ENCODE measurements around the gene EPB42. TPM values are rescaled to one million over a fixed set of nuclear protein-coding genes. Genes with fewer than 3 reads are reported as not detected.
"Not testable (repeated sequence)": the region's sequence is repeated elsewhere in the genome, so short reads cannot be mapped to it uniquely, and the experiment has no call there.

EPB42 gene
- total RNA-seq, 1 donor from 2014 or later = 0.94 TPM

DNA sequence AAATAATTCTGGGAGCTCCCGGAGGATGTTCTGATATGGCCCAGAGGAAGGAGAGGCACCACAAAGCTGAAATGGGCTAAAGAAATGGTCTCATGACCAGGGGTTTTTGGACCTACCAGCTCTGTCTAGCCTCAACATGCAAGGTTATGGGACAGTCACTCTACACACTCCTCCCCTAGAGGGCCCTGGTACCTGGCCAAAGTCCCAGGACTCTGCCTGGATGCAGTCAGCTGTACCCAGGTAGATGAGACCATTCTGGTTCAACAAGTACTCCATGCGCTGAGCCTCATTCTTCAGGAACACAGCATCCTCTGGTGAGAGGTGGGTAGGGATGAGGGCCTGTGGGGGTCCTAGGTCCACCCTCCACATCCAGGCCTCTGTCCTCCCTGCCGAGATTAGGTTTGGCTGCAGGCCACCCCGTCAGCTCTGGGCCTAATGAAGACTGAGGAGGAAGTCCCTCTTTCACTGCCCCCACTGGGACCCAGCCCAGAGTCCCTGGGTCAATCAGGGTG, 9.5 kb downstream of the EPB42 start:
- no peak for DNase-seq

DNA sequence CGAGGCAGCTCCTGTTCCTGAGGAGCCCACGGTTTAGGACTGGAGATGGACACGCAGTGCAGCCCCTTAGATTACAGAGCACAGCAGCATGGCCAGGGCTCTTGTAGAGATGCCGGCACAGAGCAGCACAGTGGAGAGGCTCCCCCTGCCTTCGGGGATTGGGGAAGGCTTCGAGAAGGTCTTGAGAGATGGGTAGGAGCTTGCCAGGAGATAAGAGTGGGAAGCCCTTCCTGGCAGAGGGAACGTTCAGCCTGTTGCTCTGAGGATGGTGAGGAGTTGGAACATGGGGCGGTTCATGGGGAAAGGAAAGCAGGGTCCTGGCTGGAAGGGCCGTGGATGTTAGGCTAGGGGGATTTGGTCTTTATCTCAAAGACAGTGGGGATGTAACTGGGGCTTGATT, 10.0 kb downstream of the EPB42 start:
- DNase-seq = no peak

- DNase-seq = no peak
Observed at GRCh38 chr15:43210172-43210745, 10.6 kb downstream of the EPB42 start.

DNA sequence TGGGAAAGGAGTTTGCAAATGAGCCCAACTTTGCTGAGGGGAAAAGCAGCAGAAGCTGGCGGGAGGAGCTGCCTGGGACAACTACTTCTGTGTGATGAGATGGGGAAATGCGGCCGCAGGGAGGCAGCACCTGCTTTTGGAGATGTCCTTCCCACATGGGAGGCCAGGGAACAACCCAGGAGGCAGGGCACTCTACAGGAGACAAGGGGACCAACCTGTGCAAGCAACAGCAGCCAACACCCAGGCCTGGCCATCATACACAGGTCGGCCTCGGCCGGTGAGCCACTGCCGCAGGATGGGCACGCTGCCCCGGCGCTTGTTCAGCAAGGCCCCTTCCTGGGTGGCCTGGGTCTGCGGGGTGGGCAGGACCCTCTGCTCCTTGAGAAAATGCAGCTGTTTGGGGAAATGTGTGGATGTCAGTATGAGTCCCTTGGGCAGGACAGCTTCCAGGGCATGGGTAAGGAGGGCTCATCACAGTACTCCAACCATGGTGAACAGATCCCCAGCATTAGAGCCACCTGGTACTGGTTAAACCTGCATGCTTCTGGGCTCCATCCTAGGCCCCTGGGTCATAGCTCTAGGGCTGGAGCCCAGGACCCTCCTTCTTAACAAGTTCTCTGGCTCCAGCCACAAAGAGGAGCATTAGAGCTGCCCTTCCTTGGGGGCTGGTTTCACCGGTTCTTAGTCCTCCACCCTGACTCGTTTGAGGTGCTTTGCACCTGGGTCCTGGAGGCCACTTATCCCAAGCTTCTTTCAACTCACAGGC, 11.6 kb downstream of the EPB42 start:
- DNase-seq = no peak

GRCh38 chr15:43208052-43209002, 12.5 kb downstream of the EPB42 start:
- no peak for DNase-seq

- DNase-seq = no peak
Observed at GRCh38 chr15:43207024-43207423, 13.8 kb downstream of the EPB42 start.

DNA sequence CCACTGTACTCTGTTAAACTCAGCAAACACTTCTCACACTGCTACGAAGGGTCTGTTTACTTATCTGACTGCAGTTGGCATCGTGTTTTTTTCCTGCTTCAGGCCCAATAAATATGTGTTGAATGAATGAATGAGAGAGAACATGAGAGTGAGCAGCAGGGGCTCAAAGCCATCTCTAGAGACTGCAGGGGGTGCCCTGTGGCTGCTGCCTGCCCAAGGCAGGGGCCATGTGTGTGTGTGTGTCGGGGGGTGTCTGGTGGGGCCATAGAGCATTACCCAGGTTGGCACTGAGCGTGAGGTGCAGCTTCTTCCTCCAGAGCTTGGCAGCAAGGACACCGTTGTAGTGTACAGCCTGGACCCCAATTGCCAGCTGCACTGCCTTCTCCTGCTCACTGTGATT, 14.8 kb downstream of the EPB42 start:
- no peak for DNase-seq

GRCh38 chr15:43204016-43204901, 16.6 kb downstream of the EPB42 start:
- DNase-seq = no peak

- DNase-seq = no peak
Observed at GRCh38 chr15:43199945-43200488, 20.8 kb downstream of the EPB42 start.

DNA sequence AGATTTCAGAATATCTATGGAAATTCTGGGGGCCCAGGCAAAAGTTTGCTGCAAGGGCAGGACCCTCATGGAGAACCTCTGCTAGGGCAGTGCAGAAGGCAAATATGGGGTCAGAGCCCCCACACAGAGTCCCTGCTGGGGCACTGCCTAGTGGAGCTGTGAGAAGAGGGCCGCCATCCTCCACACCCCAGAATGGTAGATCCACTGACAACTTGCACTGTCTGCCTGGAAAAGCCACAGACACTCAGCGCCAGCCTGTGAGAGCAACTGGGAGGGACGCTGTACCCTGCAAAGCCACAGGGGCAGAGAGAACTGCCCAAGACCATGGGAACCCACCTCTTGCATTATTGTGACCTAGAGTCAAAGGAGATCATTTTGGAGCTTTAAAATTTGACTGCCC, 21.8 kb downstream of the EPB42 start:
- no peak for DNase-seq

- not testable (repeated sequence) for DNase-seq
Observed at GRCh38 chr15:43198556-43198955, 22.3 kb downstream of the EPB42 start.

- DNase-seq = not testable (repeated sequence)
Observed at GRCh38 chr15:43197773-43198172, 23.0 kb downstream of the EPB42 start.

DNA sequence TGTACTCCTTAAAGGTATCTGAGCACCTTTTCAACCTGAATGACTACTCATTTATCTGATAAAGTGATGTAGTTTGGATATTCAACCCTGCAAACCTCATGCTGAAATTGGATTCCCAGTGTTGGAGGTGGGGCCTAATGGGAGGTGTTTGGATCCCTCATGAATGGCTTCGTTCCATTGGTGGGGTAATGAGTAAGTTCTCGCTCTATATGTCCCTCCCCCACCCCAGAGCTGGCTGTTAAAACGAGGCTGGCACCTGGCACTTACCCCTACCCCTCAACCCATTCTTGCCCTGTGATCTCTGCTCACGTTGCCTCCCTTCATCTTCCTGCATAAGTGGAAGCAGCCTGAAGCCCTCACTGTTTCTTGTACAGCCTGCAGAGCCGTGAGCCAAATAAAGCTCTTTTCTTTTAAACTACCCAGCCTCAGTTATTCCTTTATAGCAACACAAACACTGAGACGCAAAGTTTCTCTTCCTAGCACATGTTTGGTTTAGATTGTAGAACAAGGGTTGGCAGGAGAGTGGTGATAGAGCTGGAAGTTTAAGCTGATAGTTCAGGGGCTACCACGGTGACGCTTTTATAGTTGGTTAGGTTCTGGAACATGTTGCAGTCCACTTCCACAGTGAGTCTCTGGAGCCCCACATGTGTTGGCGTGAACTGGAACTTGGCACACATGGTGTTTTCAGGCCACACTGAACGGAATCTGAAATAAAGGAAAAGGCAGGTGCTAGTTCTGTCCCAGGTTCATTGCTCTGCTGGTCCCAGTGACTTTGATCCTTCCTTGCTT, 23.9 kb downstream of the EPB42 start:
- no peak for DNase-seq

DNA sequence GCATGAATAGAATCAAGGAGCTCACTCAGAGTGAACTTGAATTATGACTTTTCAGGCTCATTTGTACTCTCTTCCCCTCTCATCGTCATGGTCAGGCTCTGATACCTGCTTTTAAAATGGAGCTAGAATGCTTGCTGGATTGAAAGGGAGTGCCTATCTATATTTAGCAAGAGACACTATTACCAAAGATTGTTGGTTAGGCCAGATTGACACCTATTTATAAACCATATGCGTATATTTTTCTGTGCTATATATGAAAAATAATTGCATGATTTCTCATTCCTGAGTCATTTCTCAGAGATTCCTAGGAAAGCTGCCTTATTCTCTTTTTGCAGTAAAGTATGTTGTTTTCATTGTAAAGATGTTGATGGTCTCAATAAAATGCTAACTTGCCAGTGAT, 26.0 kb downstream of the EPB42 start:
- DNase-seq = no peak

- no peak for DNase-seq
Observed at GRCh38 chr15:43193710-43194109, 27.1 kb downstream of the EPB42 start.

DNA sequence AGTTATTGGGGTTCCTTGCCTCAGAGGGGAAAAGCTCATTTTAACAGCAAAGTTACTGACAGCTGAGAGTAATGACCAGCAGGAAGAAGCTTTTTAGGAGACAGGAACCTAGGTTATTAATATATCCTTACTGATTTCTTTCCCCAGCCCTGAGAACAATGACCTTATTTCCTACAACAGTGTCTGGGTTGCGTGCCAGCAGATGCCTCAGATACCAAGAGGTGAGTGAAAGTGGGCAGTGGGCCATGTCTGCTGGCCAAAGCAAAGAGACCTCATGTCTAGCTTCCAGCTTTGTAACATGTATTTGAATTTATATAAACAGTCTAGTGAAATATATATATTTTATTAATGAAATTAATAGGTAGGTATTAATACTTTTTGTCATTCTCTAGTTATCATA, 30.6 kb downstream of the EPB42 start:
- DNase-seq = no peak

DNA sequence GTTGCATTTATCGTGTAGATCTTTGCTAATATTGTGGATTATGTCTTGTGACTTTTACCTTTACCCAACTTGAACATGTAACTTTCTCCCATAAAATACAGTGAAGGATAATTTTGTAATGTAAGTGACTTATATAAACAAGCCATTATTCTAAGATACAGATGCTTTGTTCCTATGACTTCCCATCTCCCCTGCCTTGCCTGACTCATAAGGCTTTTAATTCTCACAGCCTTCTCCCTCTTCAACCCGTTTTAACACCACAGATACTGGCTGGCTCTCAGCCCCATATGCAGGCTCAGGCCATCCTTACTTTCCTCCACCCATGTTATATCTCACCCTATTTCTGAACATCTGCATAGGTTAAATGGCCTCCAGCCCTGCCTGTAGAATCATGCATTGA, 31.5 kb downstream of the EPB42 start:
- no peak for DNase-seq

DNA sequence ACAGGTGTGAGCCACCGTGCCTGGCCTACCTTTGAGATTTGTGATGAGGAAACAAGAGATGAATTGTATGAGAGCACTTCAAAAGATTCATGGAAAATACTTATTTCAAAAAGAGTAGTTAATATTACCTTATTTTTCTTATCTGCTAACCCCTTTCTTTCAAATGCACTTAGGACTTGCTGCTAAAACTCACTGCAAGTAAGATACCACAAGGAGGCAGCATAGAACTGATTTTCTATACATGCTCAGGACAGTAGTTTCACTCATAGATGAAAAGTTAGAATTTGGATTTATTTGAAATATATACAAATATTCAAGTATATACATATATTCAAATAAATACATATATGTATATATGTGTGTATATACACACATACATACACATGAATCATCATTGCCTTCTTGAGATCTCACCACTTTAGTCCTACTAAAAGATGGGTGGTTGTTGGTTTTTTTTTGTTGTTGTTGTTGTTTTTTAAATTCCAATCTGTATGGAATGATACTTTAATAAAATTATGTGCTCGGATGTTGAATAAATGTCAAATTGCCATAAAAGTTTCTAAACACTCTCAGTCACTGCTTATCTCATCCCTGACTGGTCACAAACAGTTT, 33.2 kb downstream of the EPB42 start:
- no peak for DNase-seq

DNA sequence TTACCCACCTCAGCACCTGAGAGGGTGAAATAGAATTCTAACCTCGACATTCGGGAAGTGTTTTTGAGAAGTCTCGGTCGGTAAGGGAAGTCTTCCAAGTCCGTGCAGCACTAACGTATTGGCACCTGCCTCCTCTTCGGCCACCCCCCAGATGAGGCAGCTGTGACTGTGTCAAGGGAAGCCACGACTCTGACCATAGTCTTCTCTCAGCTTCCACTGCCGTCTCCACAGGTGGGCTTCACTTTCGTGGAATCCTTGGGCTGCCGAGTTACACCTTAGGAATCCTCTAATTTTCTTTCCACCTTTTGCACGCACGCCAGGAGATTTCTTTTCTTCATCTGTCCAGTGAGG, 34.8 kb downstream of the EPB42 start:
- peak; percentile 48 for DNase-seq

All from occipital lobe (tissue), 2 donors.